NOMO-1 treated with DMSO at 0.1 percent for 48 hours (cell line): ENCODE data around the gene GREM2.

Experiments used
- DNase-seq: peaks from one replicate; lab custom pipeline; 2025; ENCODE audit not compliant: unreplicated experiment; lab: John Stamatoyannopoulos, UW

Gene GREM2

GRCh38 chr1:240610636-240611035, 1.3 kb downstream of the GREM2 start:
- no peak for DNase-seq

GRCh38 chr1:240609527-240610060, 2.4 kb downstream of the GREM2 start:
- no peak for DNase-seq

- DNase-seq, result no peak
These were observed 3.2 kb downstream of the GREM2 start for GRCh38 chr1:240608707-240609106.

- no peak for DNase-seq
These were observed 4.9 kb downstream of the GREM2 start for GRCh38 chr1:240607006-240607405.

GRCh38 chr1:240602189-240602588, 9.8 kb downstream of the GREM2 start:
- DNase-seq, result no peak

GRCh38 chr1:240599830-240600229, 12.1 kb downstream of the GREM2 start:
- no peak for DNase-seq

- DNase-seq, result no peak
These were observed 12.7 kb downstream of the GREM2 start for GRCh38 chr1:240599299-240599698.

GRCh38 chr1:240598216-240599001, 13.5 kb downstream of the GREM2 start:
- DNase-seq, result no peak

- DNase-seq, result no peak
These were observed 14.7 kb downstream of the GREM2 start for GRCh38 chr1:240597153-240597745.

- no peak for DNase-seq
These were observed 16.5 kb downstream of the GREM2 start for GRCh38 chr1:240595476-240595875.

- no peak for DNase-seq
These were observed 20.4 kb downstream of the GREM2 start for GRCh38 chr1:240591564-240591963.

GRCh38 chr1:240591078-240591477, 20.9 kb downstream of the GREM2 start:
- DNase-seq, result no peak

GRCh38 chr1:240589585-240590110, 22.3 kb downstream of the GREM2 start:
- no peak for DNase-seq

- no peak for DNase-seq
These were observed 25.9 kb downstream of the GREM2 start for GRCh38 chr1:240586006-240586405.

GRCh38 chr1:240582953-240583352, 29.0 kb downstream of the GREM2 start:
- no peak for DNase-seq

GRCh38 chr1:240579511-240579910, 32.4 kb downstream of the GREM2 start:
- DNase-seq, result no peak

GRCh38 chr1:240577095-240577494, 34.9 kb downstream of the GREM2 start:
- DNase-seq, result no peak

GRCh38 chr1:240575981-240576662, 35.8 kb downstream of the GREM2 start:
- peak; percentile 28 for DNase-seq

GRCh38 chr1:240572328-240572727, 39.6 kb downstream of the GREM2 start:
- no peak for DNase-seq

GRCh38 chr1:240571782-240572181, 40.2 kb downstream of the GREM2 start:
- no peak for DNase-seq

GRCh38 chr1:240567066-240567465, 44.9 kb downstream of the GREM2 start:
- DNase-seq, result no peak

GRCh38 chr1:240562779-240563178, 49.2 kb downstream of the GREM2 start:
- DNase-seq, result no peak
